ENCODE data around the gene SPATS2. TPM values are rescaled to one million over a fixed set of nuclear protein-coding genes. Genes with fewer than 3 reads are reported as not detected.

Gene SPATS2
- total RNA-seq, 2 experiments from 2014 or later: 8.7 to 9.6 TPM

- H3K27me3 Mint-ChIP-seq (ENCODE audit: low read depth): no peaks in the 10 kb centered on the region
- no peak overlapping the region for H3K4me3 Mint-ChIP-seq
- no peaks in the 10 kb centered on the region for H3K9me3 Mint-ChIP-seq
- CTCF ChIA-PET: interaction anchor here (0.6 to 10.3 kb wide), 12 partner anchors 10 to 222 kb away, joined by 3 to 267 read pairs (median 4); partner anchors contain the start of gene DNAJC22
- H3K27ac Mint-ChIP-seq: no peak overlapping the region
- peaks cover 3% of the 10 kb centered on the region for H3K4me1 Mint-ChIP-seq (ENCODE audit: low read depth)
- intact Hi-C loops (cut with micrococcal nuclease): no loop called here
- no peaks in the 10 kb centered on the region for H3K36me3 Mint-ChIP-seq (ENCODE audit: low read depth)
- no peak for DNase-seq
Observed at GRCh38 chr12:49511410-49511809, 144.1 kb downstream of the SPATS2 start.

- no peak for DNase-seq
- intact Hi-C loops (cut with micrococcal nuclease): no loop called here
- H3K4me3 Mint-ChIP-seq: no peak overlapping the region
Observed at GRCh38 chr12:49512546-49512945, 145.3 kb downstream of the SPATS2 start.

GRCh38 chr12:49515266-49515665, 148.0 kb downstream of the SPATS2 start:
- H3K4me3 Mint-ChIP-seq: no peak overlapping the region
- CTCF ChIA-PET: interaction anchor here (0.6 to 10.3 kb wide), 12 partner anchors 9 to 229 kb away, joined by 3 to 267 read pairs (median 6); partner anchors contain the start of genes DNAJC22 and PRPH
- no peaks in the 10 kb centered on the region for H3K27me3 Mint-ChIP-seq (ENCODE audit: low read depth)
- intact Hi-C loops (cut with micrococcal nuclease): no loop called here
- no peaks in the 10 kb centered on the region for H3K9me3 Mint-ChIP-seq
- no peaks in the 10 kb centered on the region for H3K36me3 Mint-ChIP-seq (ENCODE audit: low read depth)
- H3K4me1 Mint-ChIP-seq (ENCODE audit: low read depth): peaks cover 9% of the 10 kb centered on the region
- no peak for DNase-seq
- no peak overlapping the region for H3K27ac Mint-ChIP-seq

More at GRCh38 chr12:49512546-49512945, 145.3 kb downstream of the SPATS2 start:
- H3K4me1 Mint-ChIP-seq (ENCODE audit: low read depth): peaks cover 3% of the 10 kb centered on the region
- no peaks in the 10 kb centered on the region for H3K36me3 Mint-ChIP-seq (ENCODE audit: low read depth)
- CTCF ChIA-PET: interaction anchor here (1.3 to 10.3 kb wide), 10 partner anchors 11 to 219 kb away, joined by 3 to 267 read pairs (median 8); partner anchors contain the start of genes DNAJC22 and PRPH
- H3K9me3 Mint-ChIP-seq: no peaks in the 10 kb centered on the region
- H3K27me3 Mint-ChIP-seq (ENCODE audit: low read depth): no peaks in the 10 kb centered on the region
- H3K27ac Mint-ChIP-seq: no peak overlapping the region

GRCh38 chr12:49518914-49519573, 151.8 kb downstream of the SPATS2 start:
- no peaks in the 10 kb centered on the region for H3K27me3 Mint-ChIP-seq (ENCODE audit: low read depth)
- peaks cover 6% of the 10 kb centered on the region for H3K4me1 Mint-ChIP-seq (ENCODE audit: low read depth)
- no peak for DNase-seq
- no peaks in the 10 kb centered on the region for H3K9me3 Mint-ChIP-seq
- CTCF ChIA-PET: interaction anchor here (1.0 to 10.3 kb wide), 5 partner anchors 34 to 171 kb away, joined by 3 to 267 read pairs (median 4); no protein-coding TSS in a partner anchor
- H3K4me3 Mint-ChIP-seq: no peak overlapping the region
- intact Hi-C loops (cut with micrococcal nuclease): no loop called here
- H3K27ac Mint-ChIP-seq: no peak overlapping the region
- H3K36me3 Mint-ChIP-seq (ENCODE audit: low read depth): no peaks in the 10 kb centered on the region

- H3K27me3 Mint-ChIP-seq (ENCODE audit: low read depth): no peaks in the 10 kb centered on the region
- no peaks in the 10 kb centered on the region for H3K9me3 Mint-ChIP-seq
- DNase-seq: no peak
- H3K4me1 Mint-ChIP-seq (ENCODE audit: low read depth): peaks cover 6% of the 10 kb centered on the region
- no peak overlapping the region for H3K27ac Mint-ChIP-seq
- CTCF ChIA-PET: interaction anchor here (1.5 to 10.3 kb wide), 3 partner anchors 154 to 172 kb away, joined by 4 to 267 read pairs (median 5); no protein-coding TSS in a partner anchor
- H3K36me3 Mint-ChIP-seq (ENCODE audit: low read depth): no peaks in the 10 kb centered on the region
- intact Hi-C loops (cut with micrococcal nuclease): no loop called here
- H3K4me3 Mint-ChIP-seq: no peak overlapping the region
Observed at GRCh38 chr12:49519574-49519936, 152.3 kb downstream of the SPATS2 start.

- no peak for DNase-seq
- H3K4me3 Mint-ChIP-seq: no peak overlapping the region
- peaks cover 6% of the 10 kb centered on the region for H3K4me1 Mint-ChIP-seq (ENCODE audit: low read depth)
- CTCF ChIA-PET: no interaction called here
- H3K9me3 Mint-ChIP-seq: no peaks in the 10 kb centered on the region
- H3K36me3 Mint-ChIP-seq (ENCODE audit: low read depth): peaks cover 1% of the 10 kb centered on the region
- no peaks in the 10 kb centered on the region for H3K27me3 Mint-ChIP-seq (ENCODE audit: low read depth)
- no peak overlapping the region for H3K27ac Mint-ChIP-seq
- intact Hi-C loops (cut with micrococcal nuclease): no loop called here
Observed at GRCh38 chr12:49521389-49521788, 154.1 kb downstream of the SPATS2 start.

GRCh38 chr12:49524660-49525324, 157.5 kb downstream of the SPATS2 start:
- no peak for DNase-seq
- intact Hi-C loops (cut with micrococcal nuclease): no loop called here

GRCh38 chr12:49525942-49526341, 158.7 kb downstream of the SPATS2 start:
- no peak for DNase-seq
- Mint-ChIP-seq H3K4me3 (no peak overlapping the region), H3K27me3 (ENCODE audit: low read depth) (no peaks in the 10 kb centered on the region), H3K9me3 (no peaks in the 10 kb centered on the region), H3K27ac (no peak overlapping the region), H3K4me1 (ENCODE audit: low read depth) (no peaks in the 10 kb centered on the region), H3K36me3 (ENCODE audit: low read depth) (peaks cover 2% of the 10 kb centered on the region)
- intact Hi-C loops (cut with micrococcal nuclease): no loop called here
- CTCF ChIA-PET: interaction anchor here (1.0 to 1.4 kb wide), 3 partner anchors 8 to 229 kb away, joined by 3 to 4 read pairs (median 4); no protein-coding TSS in a partner anchor

More at GRCh38 chr12:49524660-49525324, 157.5 kb downstream of the SPATS2 start:
- no peak overlapping the region for H3K4me3 Mint-ChIP-seq
- H3K36me3 Mint-ChIP-seq (ENCODE audit: low read depth): peaks cover 2% of the 10 kb centered on the region
- H3K9me3 Mint-ChIP-seq: no peaks in the 10 kb centered on the region
- H3K27ac Mint-ChIP-seq: no peak overlapping the region
- H3K4me1 Mint-ChIP-seq (ENCODE audit: low read depth): no peaks in the 10 kb centered on the region
- H3K27me3 Mint-ChIP-seq (ENCODE audit: low read depth): no peaks in the 10 kb centered on the region
- CTCF ChIA-PET: interaction anchor here (1.4 to 3.2 kb wide), 2 partner anchors 9 to 166 kb away, joined by 3 to 15 read pairs; no protein-coding TSS in a partner anchor

- Mint-ChIP-seq H3K27ac (no peak overlapping the region), H3K36me3 (ENCODE audit: low read depth) (peaks cover 2% of the 10 kb centered on the region), H3K27me3 (ENCODE audit: low read depth) (no peaks in the 10 kb centered on the region), H3K4me3 (no peak overlapping the region), H3K4me1 (ENCODE audit: low read depth) (no peaks in the 10 kb centered on the region), H3K9me3 (no peaks in the 10 kb centered on the region)
- intact Hi-C loops (cut with micrococcal nuclease): no loop called here
- no peak for DNase-seq
- CTCF ChIA-PET: interaction anchor here (1.0 kb wide), 2 partner anchors 13 to 90 kb away, joined by 3 read pairs; no protein-coding TSS in a partner anchor
Observed at GRCh38 chr12:49527361-49528130, 160.3 kb downstream of the SPATS2 start.

GRCh38 chr12:49529414-49529813, 162.2 kb downstream of the SPATS2 start:
- H3K27ac Mint-ChIP-seq: no peak overlapping the region
- H3K4me3 Mint-ChIP-seq: no peak overlapping the region
- CTCF ChIA-PET: interaction anchor here (0.7 to 1.1 kb wide), 2 partner anchors 22 to 23 kb away, joined by 4 to 5 read pairs; no protein-coding TSS in a partner anchor
- no peaks in the 10 kb centered on the region for H3K4me1 Mint-ChIP-seq (ENCODE audit: low read depth)
- H3K9me3 Mint-ChIP-seq: no peaks in the 10 kb centered on the region
- intact Hi-C loops (cut with micrococcal nuclease): no loop called here
- no peaks in the 10 kb centered on the region for H3K27me3 Mint-ChIP-seq (ENCODE audit: low read depth)
- no peak for DNase-seq
- H3K36me3 Mint-ChIP-seq (ENCODE audit: low read depth): peaks cover 2% of the 10 kb centered on the region

- Mint-ChIP-seq H3K36me3 (ENCODE audit: low read depth) (no peaks in the 10 kb centered on the region), H3K4me3 (no peak overlapping the region), H3K27me3 (ENCODE audit: low read depth) (peaks cover 4% of the 10 kb centered on the region), H3K4me1 (ENCODE audit: low read depth) (no peaks in the 10 kb centered on the region), H3K27ac (no peak overlapping the region), H3K9me3 (no peaks in the 10 kb centered on the region)
- DNase-seq: no peak
- intact Hi-C loops (cut with micrococcal nuclease): no loop called here
- CTCF ChIA-PET: interaction anchor here (0.6 to 1.7 kb wide), 5 partner anchors 15 to 541 kb away, joined by 3 to 6 read pairs (median 4); no protein-coding TSS in a partner anchor
Observed at GRCh38 chr12:49531745-49532144, 164.5 kb downstream of the SPATS2 start.

- Mint-ChIP-seq H3K27me3 (ENCODE audit: low read depth) (peaks cover 17% of the 10 kb centered on the region), H3K4me1 (ENCODE audit: low read depth) (no peaks in the 10 kb centered on the region), H3K27ac (no peak overlapping the region), H3K36me3 (ENCODE audit: low read depth) (no peaks in the 10 kb centered on the region), H3K4me3 (no peak overlapping the region), H3K9me3 (no peaks in the 10 kb centered on the region)
- CTCF ChIA-PET: interaction anchor here (0.8 to 1.7 kb wide), 4 partner anchors 8 to 176 kb away, joined by 3 to 6 read pairs (median 4); no protein-coding TSS in a partner anchor
- intact Hi-C loops (cut with micrococcal nuclease): no loop called here
- DNase-seq: no peak
Observed at GRCh38 chr12:49533331-49533730, 166.1 kb downstream of the SPATS2 start.
